ENCODE results near the gene CCNYL1.
"Not testable (repeated sequence)": the region's sequence is repeated elsewhere in the genome, so short reads cannot be mapped to it uniquely, and the experiment has no call there.

Gene CCNYL1

GRCh38 chr2:207743514-207743913, 32.1 kb downstream of the CCNYL1 start:
- no peak for FAIRE-seq

- FAIRE-seq = no peak
These were observed 32.6 kb downstream of the CCNYL1 start for GRCh38 chr2:207744050-207744449.

GRCh38 chr2:207744451-207744850, 33.0 kb downstream of the CCNYL1 start:
- no peak for FAIRE-seq

- peak; percentile 51 for FAIRE-seq
These were observed 34.7 kb downstream of the CCNYL1 start for GRCh38 chr2:207746131-207746530.

- no peak for FAIRE-seq
These were observed 36.5 kb downstream of the CCNYL1 start for GRCh38 chr2:207747653-207748560.

GRCh38 chr2:207748993-207749392, 37.6 kb downstream of the CCNYL1 start:
- no peak for FAIRE-seq

- no peak for FAIRE-seq
These were observed 38.4 kb downstream of the CCNYL1 start for GRCh38 chr2:207749873-207750272.

- FAIRE-seq = no peak
These were observed 38.9 kb downstream of the CCNYL1 start for GRCh38 chr2:207750345-207750744.

GRCh38 chr2:207750876-207751275, 39.4 kb downstream of the CCNYL1 start:
- no peak for FAIRE-seq

- not testable (repeated sequence) for FAIRE-seq
These were observed 42.2 kb downstream of the CCNYL1 start for GRCh38 chr2:207753688-207754087.

GRCh38 chr2:207754498-207755383, 43.3 kb downstream of the CCNYL1 start:
- no peak for FAIRE-seq

- no peak for FAIRE-seq
These were observed 46.6 kb downstream of the CCNYL1 start for GRCh38 chr2:207758025-207758424.

- FAIRE-seq = no peak
These were observed 48.5 kb downstream of the CCNYL1 start for GRCh38 chr2:207759890-207760289.

- FAIRE-seq = no peak
These were observed 49.0 kb downstream of the CCNYL1 start for GRCh38 chr2:207760453-207760852.

GRCh38 chr2:207761426-207761825, 50.0 kb downstream of the CCNYL1 start:
- not testable (repeated sequence) for FAIRE-seq

- no peak for FAIRE-seq
These were observed 50.7 kb downstream of the CCNYL1 start for GRCh38 chr2:207762146-207762545.

- no peak for FAIRE-seq
These were observed 52.0 kb downstream of the CCNYL1 start for GRCh38 chr2:207763303-207763917.

GRCh38 chr2:207764096-207764630, 52.7 kb downstream of the CCNYL1 start:
- no peak for FAIRE-seq

- FAIRE-seq = no peak
These were observed 54.1 kb downstream of the CCNYL1 start for GRCh38 chr2:207765547-207765946.

GRCh38 chr2:207766041-207766551, 54.7 kb downstream of the CCNYL1 start:
- FAIRE-seq = no peak

- no peak for FAIRE-seq
These were observed 55.4 kb downstream of the CCNYL1 start for GRCh38 chr2:207766697-207767460.
